ENCODE measurements around the gene NPHP4. TPM values are rescaled to one million over a fixed set of nuclear protein-coding genes. Genes with fewer than 3 reads are reported as not detected.

Gene NPHP4
- total and polyA plus RNA-seq, 12 donors, result 2.7 to 13.2 (median 7.3) TPM

DNA sequence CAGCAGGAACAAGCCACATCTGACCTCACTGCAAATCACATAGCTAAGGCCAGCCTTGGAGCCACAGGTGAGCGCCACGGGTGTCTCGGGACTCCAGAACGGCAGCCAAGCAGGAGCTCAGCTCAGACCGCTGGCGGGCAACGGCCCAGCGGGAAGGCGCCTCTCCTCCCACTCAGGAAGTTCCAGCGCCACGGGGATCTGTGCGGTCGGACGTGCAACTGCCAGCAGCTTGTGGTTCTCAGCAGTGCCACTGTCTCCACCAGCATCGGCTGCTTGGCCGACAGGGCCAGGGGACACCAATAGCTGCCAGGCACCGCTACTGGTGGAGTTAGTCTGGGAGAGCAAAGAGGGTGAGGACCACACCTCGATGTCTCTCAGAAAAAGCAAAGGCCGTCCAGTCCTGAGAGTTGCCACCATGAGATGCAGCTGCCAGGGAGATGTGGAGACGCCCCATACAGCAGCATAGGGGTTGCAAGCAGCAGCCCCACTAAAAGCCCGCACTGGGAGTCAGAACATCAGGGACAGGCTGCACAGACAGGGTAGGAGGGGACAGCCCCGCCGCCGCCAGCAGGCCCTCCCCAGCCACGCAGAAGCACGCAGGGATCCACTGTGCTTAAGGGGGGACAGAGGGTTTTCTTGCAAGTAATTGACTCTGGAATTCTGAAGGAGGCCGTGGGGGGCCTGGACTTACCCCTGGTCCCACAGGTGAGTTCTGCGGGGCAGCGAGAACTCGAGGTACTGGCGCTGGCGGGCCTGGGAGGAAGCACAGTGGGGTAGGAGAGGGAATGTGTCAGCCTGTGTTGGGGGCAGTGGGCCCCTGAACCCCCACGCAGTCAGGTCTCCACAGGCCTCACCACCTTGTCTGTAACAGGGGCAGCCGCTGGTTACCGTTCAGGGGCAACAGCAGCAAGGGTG is 83.5 kb downstream of the NPHP4 start:
- TF ChIP-seq, protein P1, sequence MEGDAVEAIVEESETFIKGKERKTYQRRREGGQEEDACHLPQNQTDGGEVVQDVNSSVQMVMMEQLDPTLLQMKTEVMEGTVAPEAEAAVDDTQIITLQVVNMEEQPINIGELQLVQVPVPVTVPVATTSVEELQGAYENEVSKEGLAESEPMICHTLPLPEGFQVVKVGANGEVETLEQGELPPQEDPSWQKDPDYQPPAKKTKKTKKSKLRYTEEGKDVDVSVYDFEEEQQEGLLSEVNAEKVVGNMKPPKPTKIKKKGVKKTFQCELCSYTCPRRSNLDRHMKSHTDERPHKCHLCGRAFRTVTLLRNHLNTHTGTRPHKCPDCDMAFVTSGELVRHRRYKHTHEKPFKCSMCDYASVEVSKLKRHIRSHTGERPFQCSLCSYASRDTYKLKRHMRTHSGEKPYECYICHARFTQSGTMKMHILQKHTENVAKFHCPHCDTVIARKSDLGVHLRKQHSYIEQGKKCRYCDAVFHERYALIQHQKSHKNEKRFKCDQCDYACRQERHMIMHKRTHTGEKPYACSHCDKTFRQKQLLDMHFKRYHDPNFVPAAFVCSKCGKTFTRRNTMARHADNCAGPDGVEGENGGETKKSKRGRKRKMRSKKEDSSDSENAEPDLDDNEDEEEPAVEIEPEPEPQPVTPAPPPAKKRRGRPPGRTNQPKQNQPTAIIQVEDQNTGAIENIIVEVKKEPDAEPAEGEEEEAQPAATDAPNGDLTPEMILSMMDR (IDR thresholded peaks at IDR 0.05), result no peak
- TF ChIP-seq POLR2A (IDR thresholded peaks at IDR 0.05), result no peak

DNA sequence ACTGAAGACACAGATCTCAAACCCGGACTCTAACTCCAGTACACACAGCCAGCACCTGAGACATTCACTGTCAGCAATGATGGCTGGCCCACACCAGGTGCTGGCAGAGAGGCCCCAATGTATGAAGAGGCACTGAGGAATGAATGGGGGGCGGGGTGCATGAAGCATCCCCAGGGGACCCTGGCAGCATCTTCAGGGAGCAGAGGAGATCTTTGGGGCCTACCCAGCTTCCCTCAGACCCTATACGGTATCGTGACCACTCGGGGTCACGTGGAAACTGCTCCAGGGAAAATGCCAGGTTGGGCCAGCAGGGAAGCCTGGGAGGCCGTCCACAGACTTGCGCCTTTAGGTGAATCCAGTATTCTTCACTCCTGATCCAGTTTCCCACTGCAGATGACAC is 84.3 kb downstream of the NPHP4 start:
- H3K4me3 ChIP-seq, result no peak overlapping the region
- TF ChIP-seq, protein P1 (IDR thresholded peaks at IDR 0.05), result no peak
- no peak for TF ChIP-seq POLR2A (IDR thresholded peaks at IDR 0.05)
- no peaks in the 10 kb centered on the region for H3K9me3 ChIP-seq (replicated peaks in 1 of 3)
- intact Hi-C loops (cut with DNase I), result no loop called here
- no peak overlapping the region for H3K27ac ChIP-seq
- H3K4me1 ChIP-seq (replicated peaks in 1 of 2), result no peaks in the 10 kb centered on the region
- H3K36me3 ChIP-seq (replicated peaks in 1 of 2), result peaks cover 0 to 13% of the 10 kb centered on the region in 2 donors
- DNase-seq, result peak in 3 of 7 donors; percentile 0 to 18 (median 2)
- 88 to 98% (median 94%) methylated on average over 7 to 8 of the region's 8 CpGs for WGBS, 4 donors
- no peaks in the 10 kb centered on the region for H3K27me3 ChIP-seq

More for the DNA sequence above, 83.5 kb downstream of the NPHP4 start:
- Histone ChIP-seq H3K4me1 (replicated peaks in 1 of 2) (no peaks in the 10 kb centered on the region), H3K9me3 (replicated peaks in 1 of 3) (no peaks in the 10 kb centered on the region), H3K36me3 (replicated peaks in 1 of 2) (peaks cover 0 to 13% of the 10 kb centered on the region in 2 donors), H3K27me3 (no peaks in the 10 kb centered on the region), H3K27ac (no peak overlapping the region), H3K4me3 (no peak overlapping the region)
- peak in 3 of 7 donors; percentile 4 to 47 (median 8) for DNase-seq
- WGBS, 4 donors, result 91 to 98% (median 95%) methylated on average over 11 to 35 of the region's 35 CpGs
- intact Hi-C loops (cut with DNase I), result no loop called here

DNA sequence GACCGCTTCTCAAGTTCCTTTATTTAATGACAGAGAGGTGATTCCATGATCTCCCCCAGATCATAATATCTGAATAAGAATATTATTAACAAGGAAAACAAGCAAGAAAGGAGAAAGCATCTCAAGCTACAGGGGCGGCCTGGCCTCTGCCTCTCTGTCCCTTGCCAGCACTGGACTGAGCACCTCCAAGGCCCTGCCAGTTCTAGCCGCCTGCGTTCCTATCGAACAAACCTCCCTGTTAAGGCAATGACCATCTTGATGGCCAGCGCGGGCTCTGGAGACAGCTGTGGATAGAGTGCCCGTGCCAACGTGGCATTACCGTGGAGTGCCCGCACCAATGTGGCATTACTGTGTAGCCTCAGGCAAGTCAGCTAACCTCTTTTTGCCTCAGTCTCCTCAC is 84.8 kb downstream of the NPHP4 start:
- DNase-seq, result peak in 3 of 7 donors; percentile 1 to 25 (median 5)
- TF ChIP-seq, protein P1 (IDR thresholded peaks at IDR 0.05), result no peak
- TF ChIP-seq POLR2A (IDR thresholded peaks at IDR 0.05), result no peak
- no peaks in the 10 kb centered on the region for H3K9me3 ChIP-seq (replicated peaks in 1 of 3)
- intact Hi-C loops (cut with DNase I), result no loop called here
- no peaks in the 10 kb centered on the region for H3K27me3 ChIP-seq
- peaks cover 0 to 13% of the 10 kb centered on the region in 2 donors for H3K36me3 ChIP-seq (replicated peaks in 1 of 2)
- WGBS, 4 donors, result 93 to 96% (median 94%) methylated on average over 7 to 11 of the region's 11 CpGs
- H3K4me3 ChIP-seq, result no peak overlapping the region
- H3K4me1 ChIP-seq (replicated peaks in 1 of 2), result no peaks in the 10 kb centered on the region
- H3K27ac ChIP-seq, result no peak overlapping the region

DNA sequence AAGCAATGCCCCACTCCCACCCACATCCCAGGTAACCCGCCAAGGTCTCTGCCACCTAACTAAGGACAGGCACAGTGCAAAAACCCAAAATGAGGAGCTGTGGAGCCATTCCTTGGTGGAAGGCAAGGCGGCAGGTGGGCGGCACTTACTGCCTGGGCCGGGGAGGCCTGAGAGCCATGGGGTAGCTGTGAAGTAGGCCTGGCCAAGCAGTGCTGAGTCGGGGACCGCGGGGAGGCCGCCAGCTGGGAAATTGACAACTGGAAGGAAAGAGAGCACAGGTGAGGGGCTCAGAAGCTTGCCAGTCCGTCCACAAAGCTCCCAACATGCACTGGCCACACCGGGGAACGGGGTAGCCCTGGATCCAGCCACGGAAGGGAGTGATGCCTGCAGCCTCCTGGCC is 85.3 kb downstream of the NPHP4 start:
- H3K27ac ChIP-seq, result no peak overlapping the region
- H3K36me3 ChIP-seq (replicated peaks in 1 of 2), result peaks cover 0 to 13% of the 10 kb centered on the region in 2 donors
- no peak overlapping the region for H3K4me3 ChIP-seq
- no peaks in the 10 kb centered on the region for H3K9me3 ChIP-seq (replicated peaks in 1 of 3)
- no peaks in the 10 kb centered on the region for H3K4me1 ChIP-seq (replicated peaks in 1 of 2)
- no peak for TF ChIP-seq POLR2A (IDR thresholded peaks at IDR 0.05)
- TF ChIP-seq, protein P1 (IDR thresholded peaks at IDR 0.05), result no peak
- intact Hi-C loops (cut with DNase I), result no loop called here
- peak in 3 of 7 donors; percentile 1 to 11 (median 2) for DNase-seq
- WGBS, 4 donors, result 96 to 99% (median 98%) methylated on average over 12 of the region's 12 CpGs
- no peaks in the 10 kb centered on the region for H3K27me3 ChIP-seq
